ENCODE data around the gene STK32B. TPM values are rescaled to one million over a fixed set of nuclear protein-coding genes. Genes with fewer than 3 reads are reported as not detected.

Gene STK32B
- total and polyA plus RNA-seq, 2 of the 4 experiments (the other 2 are of a cell fraction): 5.5 to 6.3 TPM

- dilution Hi-C loops (cut with HindIII; ENCODE audit: low sequenced_read_pairs, unreplicated experiment) (no loop called here), in situ Hi-C loops (cut with MboI; ENCODE audit: low sequenced_read_pairs) (no loop called here)
These were observed 185.9 kb downstream of the STK32B start for GRCh38 chr4:5237086-5237660.

More at GRCh38 chr4:5237086-5237660, 185.9 kb downstream of the STK32B start:
- H3K27ac ChIP-seq (ENCODE audit: insufficient read depth, low read length): no peak overlapping the region
- DNase-seq (no peak), ATAC-seq (ENCODE audit: low read depth) (no peak)
- no peaks in the 10 kb centered on the region for H4K20me1 ChIP-seq (ENCODE audit: insufficient read depth, low read length)
- 0 out of 2 replicates have a peak overlapping the region, but pooled peaks have one; percentile 29 for H3K4ac ChIP-seq (ENCODE audit: low read depth, low read length)
- no peak overlapping the region for H3K4me2 ChIP-seq (ENCODE audit: low read depth, low read length)
- H3K14ac ChIP-seq (replicated peaks; ENCODE audit: low read depth, low read length): peak overlapping the region; percentile 63; the same call in 1 of the 2 replicates
- no peak overlapping the region for H2AFZ ChIP-seq (replicated peaks; ENCODE audit: low read length, poor library complexity)
- whole genome bisulfite sequencing, 2 experiments (ENCODE audit: extremely low coverage in 2 of 2, insufficient read length in 1 of 2): no CpG with 5 or more reads among the region's 3 CpGs
- peak overlapping the region; percentile 35 for H2AK9ac ChIP-seq (replicated peaks; ENCODE audit: low read depth, low read length, poor library complexity)
- H3K36me3 ChIP-seq (ENCODE audit: control insufficient read depth, insufficient read depth, low read length): no peaks in the 10 kb centered on the region
- H3K9me1 ChIP-seq (ENCODE audit: insufficient read depth, low read length): no peaks in the 10 kb centered on the region
- no peak overlapping the region for H2BK5ac ChIP-seq (ENCODE audit: low read depth, low read length, poor library complexity, severe bottlenecking)
- ChIA-PET CTCF (no interaction called here), POLR2A (ENCODE audit: unreplicated experiment) (no interaction called here)
- H2AK5ac ChIP-seq (ENCODE audit: low read depth, low read length): no peak overlapping the region
- peaks cover 0 to 3% of the 10 kb centered on the region in 2 experiments; a peak in 2 of 4 replicates for H3K79me1 ChIP-seq (ENCODE audit: low read depth in 1 of 2, low read length in 2 of 2)
- H3K4me1 ChIP-seq (ENCODE audit: control insufficient read depth, insufficient read depth, low read length): peaks cover 2% of the 10 kb centered on the region; the same call in 1 of the 2 replicates
- H2BK120ac ChIP-seq (ENCODE audit: low read depth, low read length): 0 out of 2 replicates have a peak overlapping the region, but pooled peaks have one; percentile 73
- no peaks in the 10 kb centered on the region; the same call in 1 of the 2 replicates for H3K9me3 ChIP-seq (ENCODE audit: control insufficient read depth, insufficient read depth, low read length)
- no peaks in the 10 kb centered on the region for H3K27me3 ChIP-seq (ENCODE audit: control insufficient read depth, insufficient read depth, low read length)
- intact Hi-C loops (cut with micrococcal nuclease): no loop called here
- no peak overlapping the region for H2BK15ac ChIP-seq (ENCODE audit: low read depth, low read length)
- peak overlapping the region in 1 of 2 experiments; percentile 64; a peak in 1 of 4 replicates for H4K8ac ChIP-seq (ENCODE audit: low read depth in 2 of 2, low read length in 2 of 2)
- H3K18ac ChIP-seq (ENCODE audit: low read depth, low read length): no peak overlapping the region
- TF ChIP-seq RAD21 (IDR thresholded peaks at IDR 0.05; ENCODE audit: low read length) (no peak), FOS (IDR thresholded peaks at IDR 0.05; ENCODE audit: low read depth, low read length) (no peak), RCOR1 (IDR thresholded peaks at IDR 0.05; ENCODE audit: insufficient replicate concordance, low read length) (no peak), CTCF (conservative IDR thresholded peaks at IDR 0.05; ENCODE audit: low read depth, low read length) (no peak), MXI1 (IDR thresholded peaks at IDR 0.05; ENCODE audit: borderline replicate concordance, low read depth, low read length) (no peak), CEBPB (IDR thresholded peaks at IDR 0.05; ENCODE audit: low read depth, low read length) (no peak), MAFK (IDR thresholded peaks at IDR 0.05; ENCODE audit: low read depth, low read length) (no peak), NFE2L2 (IDR thresholded peaks at IDR 0.05; ENCODE audit: low read depth, low read length) (no peak), SMC3 (IDR thresholded peaks at IDR 0.05; ENCODE audit: low read depth, low read length) (no peak), MAZ (IDR thresholded peaks at IDR 0.05; ENCODE audit: borderline replicate concordance, low read depth, low read length) (no peak), POLR2A (IDR thresholded peaks at IDR 0.05; ENCODE audit: low read depth, low read length) (no peak)
- TF ChIP-seq, protein P1, sequence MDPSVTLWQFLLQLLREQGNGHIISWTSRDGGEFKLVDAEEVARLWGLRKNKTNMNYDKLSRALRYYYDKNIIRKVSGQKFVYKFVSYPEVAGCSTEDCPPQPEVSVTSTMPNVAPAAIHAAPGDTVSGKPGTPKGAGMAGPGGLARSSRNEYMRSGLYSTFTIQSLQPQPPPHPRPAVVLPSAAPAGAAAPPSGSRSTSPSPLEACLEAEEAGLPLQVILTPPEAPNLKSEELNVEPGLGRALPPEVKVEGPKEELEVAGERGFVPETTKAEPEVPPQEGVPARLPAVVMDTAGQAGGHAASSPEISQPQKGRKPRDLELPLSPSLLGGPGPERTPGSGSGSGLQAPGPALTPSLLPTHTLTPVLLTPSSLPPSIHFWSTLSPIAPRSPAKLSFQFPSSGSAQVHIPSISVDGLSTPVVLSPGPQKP (IDR thresholded peaks at IDR 0.05; ENCODE audit: borderline replicate concordance, low read depth, low read length): no peak
- no TSS peak for BruUV-seq (replicated peaks)
- no peak overlapping the region for H3K4me3 ChIP-seq (ENCODE audit: insufficient read depth, low read depth, low read length)
- no peak overlapping the region for H3K9ac ChIP-seq (ENCODE audit: low read depth, low read length)
- H3K23ac ChIP-seq (ENCODE audit: low read depth, low read length): 0 out of 2 replicates have a peak overlapping the region, but pooled peaks have one; percentile 16
- no peak overlapping the region for H3K56ac ChIP-seq (ENCODE audit: extremely low read depth, insufficient read depth, low read length)
- H4K91ac ChIP-seq (ENCODE audit: insufficient read depth, low read depth, low read length): no peak overlapping the region
- no peak overlapping the region for H2BK20ac ChIP-seq (ENCODE audit: low read depth, low read length)
- no peak overlapping the region; the same call in 1 of the 2 replicates for H4K5ac ChIP-seq (ENCODE audit: low read depth, low read length)
